Loucy (cell line): ENCODE measurements around the gene CPED1.

ENCODE experiments used
- H2AFZ ChIP-seq: fragments of 200-600 bp; sonication (generic); 2 replicates; pipeline ENCODE4 v1.6.0; 2016; ENCODE audit warnings: antibody characterized with exemption, mild to moderate bottlenecking, low read length, moderate library complexity
- H3F3A ChIP-seq: fragments of 200-600 bp; 2 replicates; pipeline ENCODE4 v1.6.0; 2016; ENCODE audit warnings: antibody characterized with exemption, low read depth, mild to moderate bottlenecking
- H3K27me3 ChIP-seq: fragments of 200-600 bp; sonication (generic); 2 replicates; pipeline ENCODE4 v1.6.1; 2014; ENCODE audit warnings: low read length, mild to moderate bottlenecking; ENCODE audit not compliant: insufficient read depth, poor library complexity, severe bottlenecking
- H3K36me3 ChIP-seq: fragments of 200-600 bp; sonication (generic); 2 replicates; pipeline ENCODE4 v1.6.1; 2016; ENCODE audit warnings: low read length; ENCODE audit not compliant: insufficient read depth
- H3K4me1 ChIP-seq: fragments of 200-600 bp; sonication (generic); 2 replicates; pipeline ENCODE4 v1.5.1; 2014; ENCODE audit warnings: low read length, mild to moderate bottlenecking; ENCODE audit not compliant: insufficient read depth, poor library complexity, severe bottlenecking
- H3K4me2 ChIP-seq: fragments of 200-600 bp; sonication (generic); 2 replicates; pipeline ENCODE4 v1.6.0; 2014; ENCODE audit warnings: antibody characterized with exemption, low read length, low read depth, mild to moderate bottlenecking; ENCODE audit not compliant: poor library complexity, severe bottlenecking
- H3K4me3 ChIP-seq: fragments of 200-600 bp; sonication (generic); 2 replicates; pipeline ENCODE4 v1.5.1; 2014; ENCODE audit warnings: low read length, mild to moderate bottlenecking, mixed read lengths; ENCODE audit not compliant: poor library complexity, severe bottlenecking
- H3K79me2 ChIP-seq: fragments of 200-600 bp; sonication (generic); 2 replicates; pipeline ENCODE4 v1.6.1; 2014; ENCODE audit warnings: low read length; ENCODE audit not compliant: insufficient read depth
- H3K9ac ChIP-seq: fragments of 200-600 bp; sonication (generic); 2 replicates; pipeline ENCODE4 v1.6.0; 2014; ENCODE audit warnings: mild to moderate bottlenecking, low read depth, low read length, moderate library complexity; ENCODE audit not compliant: poor library complexity, severe bottlenecking
- H3K9me2 ChIP-seq: fragments of 200-600 bp; sonication (generic); replicated peaks from 2 replicates; pipeline ENCODE4 v1.6.1; 2016; ENCODE audit warnings: low read depth, low read length, mixed read lengths
- H3K9me3 ChIP-seq: fragments of 200-600 bp; sonication (generic); 2 replicates; pipeline ENCODE4 v1.6.1; 2014; ENCODE audit warnings: mild to moderate bottlenecking, antibody characterized with exemption, low read length, low read depth; ENCODE audit not compliant: insufficient read depth
- H4K20me1 ChIP-seq: fragments of 200-600 bp; sonication (generic); 2 replicates; pipeline ENCODE4 v1.6.0; 2014; ENCODE audit warnings: antibody characterized with exemption, low read length, mild to moderate bottlenecking; ENCODE audit not compliant: insufficient read depth, poor library complexity, severe bottlenecking
- CTCF ChIP-seq: fragments of 200-600 bp; sonication (generic); conservative IDR thresholded peaks from 2 replicates; pipeline ENCODE4 v1.5.1; 2014; ENCODE audit warnings: mild to moderate bottlenecking, antibody characterized with exemption, low read length
- EZH2phosphoT487 ChIP-seq: fragments of 200-600 bp; IDR thresholded peaks from 2 replicates; pipeline ENCODE4 v1.6.1; 2018; ENCODE audit warnings: antibody characterized with exemption, mild to moderate bottlenecking, moderate library complexity, borderline replicate concordance

Gene CPED1

GRCh38 chr7:121102619-121103018 lies 114.1 kb downstream of the CPED1 start:
- no peak overlapping the region for H3K9ac ChIP-seq
- H3F3A ChIP-seq, result no peaks in the 10 kb centered on the region
- no peaks in the 10 kb centered on the region for H3K9me2 ChIP-seq
- no peaks in the 10 kb centered on the region for H3K4me1 ChIP-seq
- no peak overlapping the region for H2AFZ ChIP-seq
- no peak overlapping the region for H3K4me3 ChIP-seq
- H3K4me2 ChIP-seq, result no peak overlapping the region
- no peak for TF ChIP-seq CTCF
- no peak for TF ChIP-seq EZH2phosphoT487
- no peaks in the 10 kb centered on the region for H4K20me1 ChIP-seq
- no peaks in the 10 kb centered on the region for H3K9me3 ChIP-seq
- H3K79me2 ChIP-seq, result no peaks in the 10 kb centered on the region
- H3K36me3 ChIP-seq, result no peaks in the 10 kb centered on the region
- H3K27me3 ChIP-seq, result no peaks in the 10 kb centered on the region

GRCh38 chr7:121103086-121103485 lies 114.6 kb downstream of the CPED1 start:
- no peaks in the 10 kb centered on the region for H3F3A ChIP-seq
- no peak overlapping the region for H3K4me2 ChIP-seq
- no peaks in the 10 kb centered on the region for H3K9me3 ChIP-seq
- H3K4me1 ChIP-seq, result no peaks in the 10 kb centered on the region
- TF ChIP-seq EZH2phosphoT487, result no peak
- H3K27me3 ChIP-seq, result no peaks in the 10 kb centered on the region
- no peak overlapping the region for H3K4me3 ChIP-seq
- H3K9ac ChIP-seq, result no peak overlapping the region
- H3K36me3 ChIP-seq, result no peaks in the 10 kb centered on the region
- no peak overlapping the region for H2AFZ ChIP-seq
- no peaks in the 10 kb centered on the region for H3K79me2 ChIP-seq
- no peaks in the 10 kb centered on the region for H3K9me2 ChIP-seq
- H4K20me1 ChIP-seq, result no peaks in the 10 kb centered on the region

- no peak overlapping the region for H3K4me2 ChIP-seq
- no peak overlapping the region for H3K4me3 ChIP-seq
- no peaks in the 10 kb centered on the region for H3F3A ChIP-seq
- no peaks in the 10 kb centered on the region for H3K79me2 ChIP-seq
- TF ChIP-seq EZH2phosphoT487 (no peak), CTCF (no peak)
- H3K9me3 ChIP-seq, result no peaks in the 10 kb centered on the region
- H3K9ac ChIP-seq, result no peak overlapping the region
- H3K36me3 ChIP-seq, result no peaks in the 10 kb centered on the region
- H2AFZ ChIP-seq, result no peak overlapping the region
- H3K4me1 ChIP-seq, result no peaks in the 10 kb centered on the region
- H3K9me2 ChIP-seq, result no peaks in the 10 kb centered on the region
- H3K27me3 ChIP-seq, result no peaks in the 10 kb centered on the region
- no peaks in the 10 kb centered on the region for H4K20me1 ChIP-seq
Observed at GRCh38 chr7:121103579-121103978, 115.1 kb downstream of the CPED1 start.

GRCh38 chr7:121105262-121105661 lies 116.8 kb downstream of the CPED1 start:
- Histone ChIP-seq H3F3A (no peaks in the 10 kb centered on the region), H3K9ac (no peak overlapping the region), H3K9me2 (no peaks in the 10 kb centered on the region), H4K20me1 (no peaks in the 10 kb centered on the region), H3K4me2 (no peak overlapping the region), H3K79me2 (no peaks in the 10 kb centered on the region), H3K36me3 (no peaks in the 10 kb centered on the region), H3K27me3 (no peaks in the 10 kb centered on the region), H3K4me1 (no peaks in the 10 kb centered on the region), H3K9me3 (no peaks in the 10 kb centered on the region), H3K4me3 (no peak overlapping the region), H2AFZ (no peak overlapping the region)
- TF ChIP-seq CTCF (no peak), EZH2phosphoT487 (no peak)
